GM21526 (cell line): ENCODE measurements around the gene MRM3.
"Not testable (repeated sequence)": the region's sequence is repeated elsewhere in the genome, so short reads cannot be mapped to it uniquely, and the experiment has no call there.

Experiments used
- ATAC-seq: cut with Tn5 transposase; IDR thresholded peaks from one replicate; pipeline ENCODE4 v1.9.1; 2021; ENCODE audit warnings: moderate library complexity; ENCODE audit not compliant: unreplicated experiment, low FRiP score

Gene MRM3

DNA sequence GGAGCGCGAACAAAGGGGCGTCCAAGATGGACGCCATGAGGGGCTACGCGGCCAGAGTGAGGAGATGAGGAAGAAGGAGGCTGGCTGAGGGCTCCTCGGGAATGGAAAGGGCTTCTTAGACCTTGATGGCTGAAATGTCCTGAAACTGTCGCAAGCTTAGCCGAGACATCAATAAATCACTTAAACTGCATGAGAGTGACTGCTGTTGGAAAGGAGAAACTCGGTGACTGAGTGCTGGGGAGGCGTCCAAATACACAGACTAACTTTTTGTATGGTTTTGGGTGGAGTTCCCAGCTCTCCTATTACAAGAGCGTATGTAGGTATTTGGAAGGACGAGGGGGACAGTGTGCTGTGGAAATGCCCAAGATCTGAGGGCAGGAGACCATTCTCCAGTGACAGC is 28.7 kb upstream of the MRM3 start:
- no peak for ATAC-seq

DNA sequence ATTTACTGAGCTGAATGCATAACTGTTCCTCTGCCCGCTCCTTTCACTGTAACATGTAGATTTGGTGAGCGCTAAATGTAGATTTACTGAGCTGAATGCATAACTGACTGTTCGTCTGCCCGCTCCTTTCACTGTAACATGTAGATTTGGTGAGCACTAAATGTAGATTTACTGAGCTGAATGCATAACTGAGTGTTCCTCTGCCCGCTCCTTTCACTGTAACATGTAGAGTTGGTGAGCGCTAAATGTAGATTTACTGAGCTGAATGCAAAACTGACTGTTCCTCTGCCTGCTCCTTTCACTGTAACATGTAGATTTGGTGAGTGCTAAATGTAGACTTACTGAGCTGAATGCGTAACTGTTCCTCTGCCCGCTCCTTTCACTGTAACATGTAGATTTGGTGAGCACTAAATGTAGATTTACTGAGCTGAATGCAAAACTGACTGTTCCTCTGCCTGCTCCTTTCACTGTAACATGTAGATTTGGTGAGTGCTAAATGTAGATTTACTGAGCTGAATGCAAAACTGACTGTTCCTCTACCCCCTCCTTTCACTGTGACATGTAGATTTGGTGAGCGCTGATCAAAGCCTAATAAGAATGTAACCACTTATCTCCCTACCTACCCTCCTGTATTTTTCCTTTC is 26.7 kb upstream of the MRM3 start:
- not testable (repeated sequence) for ATAC-seq

DNA sequence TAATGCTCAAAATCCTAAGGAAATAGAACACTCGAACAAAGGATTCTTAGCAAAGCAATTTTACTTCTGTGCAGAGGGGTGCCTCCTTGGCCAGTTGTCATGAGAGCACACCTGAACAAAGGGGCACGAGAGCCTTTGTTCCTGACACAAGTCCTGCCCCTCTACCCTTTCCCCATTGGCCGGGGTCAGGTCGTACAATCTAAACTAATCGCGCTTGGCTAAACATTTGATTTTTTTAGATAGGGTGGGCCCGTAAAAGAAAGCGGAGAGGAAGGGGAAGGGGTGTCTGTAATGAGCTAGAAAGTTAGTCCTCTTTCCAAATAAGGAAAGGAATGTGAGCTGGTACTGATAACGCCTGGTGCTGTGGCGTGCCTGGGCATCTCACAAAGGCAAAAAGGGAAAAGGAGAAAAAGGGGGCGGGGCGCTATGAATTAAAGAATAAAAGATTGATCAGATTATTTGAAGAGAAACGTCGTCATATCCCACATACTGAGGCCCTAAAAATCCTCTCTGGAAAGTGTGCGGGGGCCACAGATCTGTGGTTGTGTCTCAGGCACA is 26.1 kb upstream of the MRM3 start:
- ATAC-seq = not testable (repeated sequence)

DNA sequence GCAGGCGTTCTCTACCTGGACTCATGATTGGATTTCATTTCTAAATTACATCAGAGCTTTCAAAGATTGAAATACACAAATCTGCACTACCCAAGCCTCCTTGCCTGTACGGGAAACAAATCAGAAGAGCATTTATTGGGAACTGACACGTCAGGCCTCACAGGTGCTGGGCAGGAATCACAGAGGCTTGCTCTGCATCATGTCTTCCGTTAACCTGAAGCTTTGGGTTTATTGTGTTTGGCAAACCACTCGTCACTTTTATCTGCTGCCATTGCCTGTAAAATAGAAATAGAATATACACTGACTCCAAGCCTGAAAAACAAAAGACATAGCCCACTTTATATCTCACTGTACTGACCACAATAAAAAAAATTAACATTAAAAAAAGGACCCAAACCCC is 22.2 kb upstream of the MRM3 start:
- ATAC-seq = no peak

DNA sequence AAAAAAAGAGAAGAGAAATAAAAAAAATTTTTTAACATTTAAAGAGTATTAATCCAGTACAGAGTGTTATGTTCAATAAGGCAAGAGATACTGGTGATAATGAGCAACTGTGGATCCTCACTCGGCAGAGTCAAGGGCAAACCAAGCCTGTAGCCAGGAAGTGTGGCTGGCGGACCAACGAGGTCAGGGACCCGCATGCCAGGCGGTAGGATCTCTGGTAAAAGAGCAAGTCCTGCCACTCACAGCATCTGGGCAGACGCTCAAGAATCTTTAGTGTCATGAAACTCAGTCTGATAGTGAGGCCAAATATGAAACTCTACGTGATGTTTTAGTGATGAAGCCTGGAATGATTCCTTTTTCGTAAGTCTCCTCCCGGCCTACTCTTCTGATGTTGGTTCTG is 21.8 kb upstream of the MRM3 start:
- ATAC-seq = no peak

DNA sequence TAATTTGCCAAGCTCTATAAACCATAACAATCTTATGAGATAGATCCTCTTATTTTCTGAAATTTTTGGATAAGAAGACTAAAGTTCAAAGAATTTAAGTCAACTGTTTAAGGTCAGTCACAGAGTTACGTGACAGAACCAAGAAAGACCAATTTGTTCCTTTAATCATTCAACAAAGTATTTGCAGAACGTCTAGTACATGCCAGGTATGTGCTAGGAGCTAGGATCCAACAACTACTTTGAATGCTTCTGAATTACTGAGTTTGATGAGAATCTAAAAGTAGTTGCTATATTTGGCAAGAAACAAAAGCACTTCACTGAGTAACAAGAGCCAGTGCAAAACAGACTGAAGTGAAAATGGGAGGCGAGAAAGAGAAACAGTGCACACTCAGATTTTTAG is 15.1 kb upstream of the MRM3 start:
- ATAC-seq = no peak

DNA sequence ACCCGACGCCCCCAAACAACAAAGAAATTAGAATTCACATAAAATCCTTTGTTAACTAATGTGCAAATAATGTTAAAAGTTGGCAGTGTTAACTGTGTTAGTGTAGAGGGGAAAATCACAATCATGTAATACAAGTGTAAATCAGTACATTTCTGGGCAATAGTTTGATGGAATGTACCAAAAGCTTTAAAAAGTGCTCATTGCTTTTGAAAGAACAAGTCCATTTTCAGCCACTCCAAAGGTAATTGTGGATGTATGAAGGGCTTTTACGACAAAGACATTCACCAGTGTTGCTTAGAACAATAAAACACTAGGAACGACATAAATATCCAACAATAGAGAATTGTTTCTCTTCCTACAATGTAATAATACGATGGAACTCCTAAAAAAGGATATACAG is 9.1 kb upstream of the MRM3 start:
- ATAC-seq = no peak

DNA sequence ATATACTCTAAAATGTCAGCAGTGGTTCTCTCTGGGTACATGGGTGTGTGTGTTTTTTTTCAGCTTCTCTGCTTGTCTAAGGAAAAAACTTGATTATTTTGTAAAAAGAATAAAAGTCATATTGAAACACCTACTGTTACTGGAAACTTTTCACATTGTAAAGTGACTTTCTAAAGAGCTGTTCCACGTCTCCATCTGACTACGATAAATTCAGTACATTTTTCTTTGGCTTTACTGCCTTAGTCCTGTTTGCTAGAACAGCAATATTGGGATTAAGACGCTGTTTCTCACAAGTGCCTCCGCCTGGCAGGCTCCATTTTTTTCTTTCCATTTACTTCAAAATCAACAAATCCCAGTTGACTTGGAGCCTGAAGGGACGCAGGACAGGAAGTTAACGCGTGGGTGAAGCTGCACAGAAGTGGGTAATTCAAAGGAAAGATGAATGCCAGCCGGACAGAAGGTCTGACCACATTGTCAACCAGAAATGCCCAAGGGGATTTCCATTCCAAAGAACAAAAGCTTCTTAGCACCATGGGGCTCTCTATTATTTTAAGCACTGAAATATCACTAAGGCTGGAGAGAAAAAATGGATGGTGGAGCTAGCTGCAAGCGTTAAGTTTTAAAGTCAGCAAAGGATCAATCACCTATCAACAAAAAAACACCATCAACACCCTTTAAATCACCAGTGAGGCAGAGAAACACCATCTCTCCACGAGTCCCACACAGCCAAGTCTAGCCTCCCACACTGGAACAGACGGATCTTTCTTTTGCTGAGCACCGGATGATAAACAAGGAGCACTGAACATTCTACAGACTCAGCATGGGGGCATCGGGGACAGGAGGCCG is 8.5 kb upstream of the MRM3 start:
- ATAC-seq = no peak

DNA sequence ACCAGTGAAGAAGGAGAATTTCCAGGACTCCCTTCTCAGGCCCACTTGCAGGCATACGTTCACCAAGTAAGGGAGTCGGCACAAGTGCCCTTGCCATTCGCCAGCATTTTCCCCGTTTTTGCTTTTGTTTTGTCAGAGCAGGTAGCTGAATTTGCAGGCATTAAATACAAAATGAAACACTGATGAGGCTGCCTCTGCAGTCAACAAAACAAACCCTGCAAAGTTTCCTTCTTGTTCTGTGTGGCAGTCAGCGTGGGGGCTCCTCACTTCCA is 7.9 kb upstream of the MRM3 start:
- no peak for ATAC-seq

DNA sequence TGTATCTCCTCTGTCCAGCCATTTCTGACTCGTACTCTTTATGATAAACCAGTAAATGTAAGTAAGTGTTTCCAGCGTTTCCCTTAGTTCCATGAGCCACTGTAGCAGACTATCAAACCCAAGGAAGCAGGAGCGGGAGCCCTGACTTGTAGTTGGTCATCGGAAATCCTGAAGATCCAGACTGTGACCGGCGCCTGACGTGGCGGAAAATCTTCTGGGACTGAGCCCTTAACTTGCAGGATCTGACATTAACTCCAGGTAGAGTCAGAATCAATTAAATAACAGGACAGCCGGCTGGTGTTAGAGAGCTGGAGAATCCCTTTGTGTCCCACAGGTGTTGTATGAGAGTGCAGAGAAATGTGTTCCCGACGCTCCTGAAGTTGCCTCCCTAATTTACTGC is 4.1 kb upstream of the MRM3 start:
- no peak for ATAC-seq

DNA sequence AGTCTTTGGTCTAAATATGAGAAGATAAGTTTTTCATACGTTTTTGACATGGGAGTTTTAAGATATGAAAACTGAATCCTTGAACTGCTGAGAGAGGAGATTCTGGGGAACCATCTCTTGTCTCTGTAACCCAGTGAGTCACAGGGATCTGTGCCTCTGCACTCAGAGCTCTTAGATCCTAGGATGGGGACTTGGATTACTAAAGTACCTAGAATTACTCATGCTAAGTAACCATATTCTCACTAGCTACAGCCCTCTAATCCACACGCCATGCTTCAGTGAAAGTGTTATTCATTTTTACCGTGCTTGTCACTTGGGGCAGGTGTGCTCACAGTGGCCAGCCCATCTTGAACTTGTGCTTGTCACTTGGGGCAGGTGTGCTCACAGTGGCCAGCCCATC is 2.0 kb downstream of the MRM3 start:
- ATAC-seq = no peak

DNA sequence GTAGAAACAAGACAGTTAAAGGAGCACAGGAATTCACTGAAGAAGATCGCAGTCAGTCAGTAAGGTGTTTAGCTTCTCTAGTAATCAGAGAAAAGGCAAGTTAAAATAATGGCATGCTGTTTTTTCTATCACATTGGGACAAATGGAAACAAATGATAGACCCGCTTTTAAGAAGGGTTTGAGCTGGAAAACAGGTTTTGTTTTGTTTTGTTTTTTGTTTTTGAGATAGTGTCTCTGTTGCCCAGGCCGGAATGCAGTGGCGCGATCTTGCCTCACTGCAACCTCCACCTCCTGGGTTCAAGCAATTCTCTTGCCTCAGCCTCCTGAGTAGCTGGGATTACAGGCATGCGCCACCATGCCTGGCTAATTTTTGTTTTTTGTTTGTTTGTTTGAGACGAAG is 3.7 kb downstream of the MRM3 start:
- not testable (repeated sequence) for ATAC-seq

DNA sequence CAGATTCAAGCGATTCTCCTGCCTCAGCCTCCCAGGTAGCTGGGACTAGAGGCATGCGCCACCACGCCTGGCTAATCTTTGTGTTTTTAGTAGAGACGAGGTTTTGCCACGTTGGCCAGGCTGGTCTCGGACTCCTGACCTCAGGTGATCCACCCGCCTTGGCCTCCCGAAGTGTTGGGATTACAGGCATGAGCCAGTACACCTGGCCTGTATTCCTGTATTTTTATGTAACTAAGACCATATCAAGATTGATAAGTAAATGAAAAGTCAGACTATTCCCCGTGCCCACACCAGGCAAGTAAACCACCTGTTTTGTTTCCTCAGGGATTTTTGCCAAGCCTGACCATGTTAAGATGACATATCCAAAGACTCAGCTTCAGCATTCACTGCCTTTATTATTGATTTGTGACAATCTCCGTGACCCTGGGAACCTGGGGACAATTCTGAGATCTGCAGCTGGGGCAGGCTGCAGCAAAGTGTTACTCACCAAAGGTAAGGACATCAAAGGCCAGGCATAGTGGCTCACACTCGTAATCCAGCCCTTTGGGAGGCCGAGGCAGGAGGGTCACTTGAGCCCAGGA is 5.6 kb downstream of the MRM3 start:
- ATAC-seq = no peak

DNA sequence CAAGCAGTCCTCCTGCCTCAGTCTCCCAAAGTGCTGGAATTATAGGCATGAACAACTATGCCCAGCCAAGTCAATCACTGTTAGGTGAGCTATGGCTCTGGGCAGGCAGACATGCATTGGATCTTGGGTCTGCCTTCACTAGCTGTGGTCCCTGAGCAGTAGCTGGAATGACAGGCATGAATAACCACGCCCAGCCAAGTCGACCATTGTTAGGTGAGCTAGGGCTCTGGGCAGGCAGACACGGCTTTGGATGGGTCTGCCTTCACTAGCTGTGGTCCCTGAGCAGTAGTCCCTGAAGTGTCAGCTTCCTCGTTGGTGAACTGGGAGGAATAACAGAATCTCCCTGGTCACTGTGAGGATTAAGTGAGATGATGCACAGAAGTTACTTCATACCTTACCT is 6.4 kb downstream of the MRM3 start:
- ATAC-seq = no peak

DNA sequence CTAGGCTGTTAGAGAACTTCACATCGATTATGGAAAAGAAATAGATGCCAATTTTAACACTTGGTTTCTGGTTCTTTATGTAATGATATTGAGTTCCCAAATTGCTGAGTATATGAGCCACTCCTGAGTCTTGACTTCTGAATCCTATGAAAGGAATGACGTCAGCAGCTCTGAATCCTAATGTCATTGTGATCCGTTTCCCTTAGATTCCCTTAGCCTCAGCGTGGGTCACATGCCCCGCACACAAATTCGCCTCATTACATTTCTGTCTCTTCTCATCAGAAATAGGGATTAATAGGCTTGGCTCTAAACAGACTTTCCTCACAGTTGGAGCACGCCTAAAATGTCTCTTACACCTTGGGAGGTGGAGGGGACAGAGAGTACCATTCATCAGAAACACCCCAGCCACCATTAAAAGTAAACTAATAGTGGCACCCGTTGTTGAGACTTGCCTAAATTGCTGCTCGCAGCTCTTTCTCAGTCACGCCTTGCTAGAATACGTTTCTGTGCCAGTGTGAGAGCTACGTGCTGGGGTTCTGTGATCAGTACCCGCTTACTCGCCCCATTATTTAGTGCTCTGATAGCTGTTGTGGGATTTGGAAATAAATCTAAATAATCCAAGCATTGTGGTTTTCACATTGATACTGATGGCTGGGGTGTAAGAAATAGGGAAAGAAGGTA is 7.1 kb downstream of the MRM3 start:
- ATAC-seq = no peak

DNA sequence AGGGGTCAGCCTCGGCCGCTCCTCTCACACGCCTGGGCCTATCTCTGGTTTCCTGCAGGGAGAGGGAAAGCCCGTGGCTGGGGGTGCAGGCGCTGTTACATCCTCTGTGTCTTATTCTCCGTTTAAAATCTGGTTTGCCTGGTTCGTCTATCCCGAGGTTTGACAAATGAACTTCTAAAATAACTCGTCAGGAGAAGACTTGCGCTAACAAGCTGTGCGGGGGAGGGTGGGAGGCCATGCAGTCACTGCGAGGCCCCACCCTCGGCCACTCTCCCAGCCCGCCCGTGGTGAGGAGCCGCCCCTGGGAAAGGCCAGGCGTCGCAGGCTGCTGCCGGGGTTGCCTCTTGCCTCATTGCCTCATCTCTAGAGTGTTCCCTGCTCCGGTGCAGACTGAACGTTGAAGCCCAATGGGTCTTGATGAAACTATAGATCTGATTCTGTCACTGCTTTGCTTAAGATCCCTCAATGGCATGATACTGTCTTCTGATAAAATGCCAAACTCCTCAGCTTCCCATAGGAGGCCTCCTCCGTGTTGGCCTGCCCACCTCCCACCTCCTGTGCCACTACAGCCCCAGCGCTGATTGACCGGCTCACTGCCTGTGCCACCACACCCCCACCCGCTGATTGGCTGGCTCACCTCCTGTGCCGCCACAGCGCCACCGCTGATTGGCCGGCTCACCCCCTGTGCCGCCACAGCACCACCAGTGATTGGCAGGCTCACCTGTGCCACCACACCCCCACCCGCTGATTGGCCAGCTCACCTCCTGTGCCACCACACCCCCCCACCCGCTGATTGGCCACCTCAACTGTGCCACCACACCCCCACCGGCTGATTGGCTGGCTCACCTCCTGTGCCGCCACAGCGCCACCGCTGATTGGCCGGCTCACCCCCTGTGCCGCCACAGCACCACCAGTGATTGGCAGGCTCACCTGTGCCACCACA is 8.0 kb downstream of the MRM3 start:
- ATAC-seq = not testable (repeated sequence)

DNA sequence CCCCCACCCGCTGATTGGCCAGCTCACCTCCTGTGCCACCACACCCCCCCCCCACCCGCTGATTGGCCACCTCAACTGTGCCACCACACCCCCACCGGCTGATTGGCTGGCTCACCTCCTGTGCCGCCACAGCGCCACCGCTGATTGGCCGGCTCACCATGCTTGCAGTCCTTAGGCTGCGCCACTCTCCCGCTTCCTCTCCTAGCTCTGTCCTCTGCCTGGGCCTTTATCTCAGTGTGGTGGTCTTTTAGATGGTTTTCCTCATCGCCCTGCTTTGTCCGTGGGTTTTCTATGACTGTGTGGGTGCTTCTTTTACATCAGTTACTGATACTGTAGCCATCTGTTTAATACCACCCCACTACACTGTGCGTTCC is 8.7 kb downstream of the MRM3 start:
- ATAC-seq = not testable (repeated sequence)

DNA sequence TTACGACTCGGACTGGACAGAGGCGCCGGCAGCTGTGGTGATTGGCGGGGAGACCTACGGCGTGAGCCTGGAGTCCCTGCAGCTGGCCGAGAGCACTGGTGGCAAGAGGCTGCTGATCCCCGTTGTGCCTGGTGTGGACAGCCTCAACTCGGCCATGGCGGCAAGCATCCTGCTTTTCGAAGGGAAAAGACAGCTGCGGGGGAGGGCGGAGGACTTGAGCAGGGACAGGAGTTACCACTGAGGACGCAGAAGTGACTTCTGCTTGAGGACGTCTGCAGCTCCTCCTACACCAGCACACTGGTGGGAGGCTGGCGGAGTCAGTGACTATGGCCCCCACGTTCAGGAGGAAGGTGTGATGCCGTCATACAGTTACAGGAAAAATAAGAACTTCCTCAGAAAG is 9.7 kb downstream of the MRM3 start:
- ATAC-seq = no peak

DNA sequence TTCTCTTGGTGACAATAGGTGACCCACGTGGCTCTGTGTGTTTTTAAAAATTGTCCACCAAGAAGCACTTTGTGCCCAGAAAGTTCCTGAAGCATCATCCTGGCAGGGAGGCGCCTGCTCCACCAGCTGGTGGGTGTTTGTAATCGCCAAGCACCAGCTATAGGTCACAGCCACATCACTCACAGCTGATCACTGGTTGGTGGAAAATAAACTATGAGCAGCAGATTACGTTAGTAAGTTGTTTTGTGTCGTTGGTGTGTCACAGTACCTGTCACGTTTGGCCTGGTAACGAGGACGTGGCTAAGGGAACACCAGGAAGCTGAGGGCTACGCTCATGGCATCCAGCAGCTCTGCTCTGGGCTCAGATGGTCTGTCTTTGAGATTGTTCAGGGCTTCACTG is 10.1 kb downstream of the MRM3 start:
- no peak for ATAC-seq

DNA sequence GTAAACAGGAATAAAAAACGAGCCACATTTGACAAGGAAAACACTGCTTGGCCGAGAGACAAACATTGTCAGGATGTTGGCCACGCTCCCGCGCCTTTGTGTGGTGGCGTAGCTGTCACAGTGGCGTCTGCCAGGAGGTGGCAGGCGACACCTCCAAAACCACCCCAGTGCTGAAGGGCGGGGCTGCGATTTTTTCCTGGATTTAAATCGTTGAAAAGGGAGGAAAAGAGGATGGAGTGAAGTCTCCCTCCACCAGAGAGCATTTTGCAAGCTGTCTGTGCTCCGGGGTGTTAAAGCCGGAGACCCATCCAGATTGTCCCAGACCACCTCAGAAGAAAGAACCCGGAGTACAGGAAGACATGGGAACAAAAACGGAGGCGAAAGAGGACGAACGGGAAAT is 12.7 kb downstream of the MRM3 start:
- ATAC-seq = no peak
